Activated CD4-positive, alpha-beta T cell treated with anti-CD3 and anti-CD28 coated beads, Interleukin-2, amount 10 ng/mL, durations not matched to agents 24 days and 14 days (primary cell): Measurements from ENCODE around the gene CTSE. TPM values are rescaled to one million over a fixed set of nuclear protein-coding genes. Genes with fewer than 3 reads are reported as not detected.
"Not testable (repeated sequence)": the region's sequence is repeated elsewhere in the genome, so short reads cannot be mapped to it uniquely, and the experiment has no call there.

ENCODE experiments used
- DNase-seq: peaks from one replicate; pipeline ENCODE4 v3.0.0; 2022
- H3K27ac Mint-ChIP-seq: one replicate; pipeline ENCODE4 v1.8.0; 2022; ENCODE audit warnings: mild to moderate bottlenecking, mixed read lengths
- H3K27me3 Mint-ChIP-seq: one replicate; pipeline ENCODE4 v1.8.0; 2022; ENCODE audit warnings: mixed read lengths
- H3K36me3 Mint-ChIP-seq: one replicate; pipeline ENCODE4 v1.8.0; 2022; ENCODE audit warnings: low read depth, mild to moderate bottlenecking, mixed read lengths
- H3K4me1 Mint-ChIP-seq: one replicate; pipeline ENCODE4 v1.8.0; 2021; ENCODE audit warnings: mixed read lengths
- H3K4me3 Mint-ChIP-seq: one replicate; pipeline ENCODE4 v1.8.0; 2022; ENCODE audit warnings: mild to moderate bottlenecking, moderate library complexity, mixed read lengths
- H3K9me3 Mint-ChIP-seq: one replicate; pipeline ENCODE4 v1.8.0; 2021; ENCODE audit warnings: mixed read lengths
- intact Hi-C: fragments of 100-400 bp; cut with micrococcal nuclease; formaldehyde crosslinking; loops from one replicate; pipeline ENCODE4 v1.15.1; 2023
- total RNA-seq: library from RNA; stranded (reverse); gene quantifications from 2 replicates; pipeline ENCODE4 v1.2.3, GENCODE V29; 2022

Gene CTSE
- total RNA-seq, 1 donor from 2014 or later: not detected

- intact Hi-C loops: loop anchor here (5.0 kb wide), 1 partner anchor 474 kb away; no protein-coding TSS in a partner anchor
- H3K36me3 Mint-ChIP-seq: no peaks in the 10 kb centered on the region
- peaks cover 13% of the 10 kb centered on the region for H3K27me3 Mint-ChIP-seq
- peak within 1 kb of the TSS; percentile 1 for H3K27ac Mint-ChIP-seq
- peaks cover 25% of the 10 kb centered on the region for H3K4me1 Mint-ChIP-seq
- no peak for DNase-seq
- H3K9me3 Mint-ChIP-seq: no peaks in the 10 kb centered on the region
- H3K4me3 Mint-ChIP-seq: no peak within 1 kb of the TSS
Observed at GRCh38 chr1:206002871-206003801, 20.6 kb downstream of the CTSE start, which contains the start of gene RAB7B. TSS of gene RAB7B (minus strand) at chr1:206003395. CDS start at chr1:205994135, 9,260 bp downstream.

- H3K36me3 Mint-ChIP-seq: no peaks in the 10 kb centered on the region
- intact Hi-C loops: loop anchor here (5.0 kb wide), 1 partner anchor 475 kb away; no protein-coding TSS in a partner anchor
- no peak overlapping the region for H3K27ac Mint-ChIP-seq
- DNase-seq: no peak
- H3K27me3 Mint-ChIP-seq: peaks cover 13% of the 10 kb centered on the region
- H3K9me3 Mint-ChIP-seq: no peaks in the 10 kb centered on the region
- H3K4me1 Mint-ChIP-seq: peaks cover 25% of the 10 kb centered on the region
- H3K4me3 Mint-ChIP-seq: no peak overlapping the region
Observed at GRCh38 chr1:206002160-206002559, 21.5 kb downstream of the CTSE start.

DNA sequence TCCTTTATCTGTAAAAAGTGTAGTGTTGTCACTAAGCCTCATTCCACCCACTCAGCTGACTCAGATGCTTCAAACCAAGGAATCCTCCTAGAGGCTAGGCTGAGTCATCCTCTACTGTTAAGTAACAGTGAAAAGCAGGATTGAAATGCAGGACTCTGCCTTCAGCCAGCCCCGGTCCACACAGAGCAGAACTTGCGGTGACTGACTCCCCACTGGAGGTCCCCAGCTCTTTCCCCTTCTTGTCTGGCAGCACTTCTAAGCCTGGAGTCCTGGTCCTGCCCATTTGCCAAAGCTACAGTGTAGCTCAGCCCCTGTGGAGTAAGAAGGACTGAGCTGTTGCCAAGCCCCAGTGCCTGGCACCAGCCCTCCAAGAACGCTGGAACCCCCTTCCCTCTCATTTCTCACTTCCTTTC, 22.2 kb downstream of the CTSE start:
- Mint-ChIP-seq H3K27ac (no peak overlapping the region), H3K36me3 (no peaks in the 10 kb centered on the region)

GRCh38 chr1:206000641-206001339, 22.9 kb downstream of the CTSE start:
- peak overlapping the region; percentile 69 for H3K27ac Mint-ChIP-seq
- intact Hi-C loops: loop anchor here (1.0 to 5.0 kb wide), 2 partner anchors 50 to 477 kb away; no protein-coding TSS in a partner anchor
- H3K27me3 Mint-ChIP-seq: peaks cover 10% of the 10 kb centered on the region

More for the DNA sequence above, 22.2 kb downstream of the CTSE start:
- Mint-ChIP-seq H3K27me3 (peaks cover 13% of the 10 kb centered on the region), H3K4me3 (no peak overlapping the region), H3K4me1 (peaks cover 25% of the 10 kb centered on the region), H3K9me3 (no peaks in the 10 kb centered on the region)
- intact Hi-C loops: loop anchor here (1.0 to 5.0 kb wide), 2 partner anchors 49 to 476 kb away; no protein-coding TSS in a partner anchor
- DNase-seq: no peak

GRCh38 chr1:205998457-205999241, 25.0 kb downstream of the CTSE start:
- Mint-ChIP-seq H3K4me1 (peaks cover 14% of the 10 kb centered on the region), H3K36me3 (no peaks in the 10 kb centered on the region), H3K9me3 (no peaks in the 10 kb centered on the region)

More at GRCh38 chr1:206000641-206001339, 22.9 kb downstream of the CTSE start:
- no peaks in the 10 kb centered on the region for H3K9me3 Mint-ChIP-seq
- no peak for DNase-seq
- H3K4me1 Mint-ChIP-seq: peaks cover 25% of the 10 kb centered on the region
- H3K36me3 Mint-ChIP-seq: no peaks in the 10 kb centered on the region
- no peak overlapping the region for H3K4me3 Mint-ChIP-seq

GRCh38 chr1:205996641-205997040, 27.1 kb downstream of the CTSE start:
- H3K9me3 Mint-ChIP-seq, intact Hi-C loops, H3K4me1 Mint-ChIP-seq, H3K36me3 Mint-ChIP-seq, H3K4me3 Mint-ChIP-seq, H3K27ac Mint-ChIP-seq, DNase-seq: not testable (repeated sequence)
- H3K27me3 Mint-ChIP-seq: peaks cover 11% of the 10 kb centered on the region

More at GRCh38 chr1:205998457-205999241, 25.0 kb downstream of the CTSE start:
- Mint-ChIP-seq H3K4me3 (no peak overlapping the region), H3K27me3 (peaks cover 10% of the 10 kb centered on the region), H3K27ac (no peak overlapping the region)
- intact Hi-C loops: no loop called here
- no peak for DNase-seq

GRCh38 chr1:205994346-205994745, 29.3 kb downstream of the CTSE start:
- Mint-ChIP-seq H3K27ac (no peak overlapping the region), H3K4me1 (no peaks in the 10 kb centered on the region), H3K27me3 (peaks cover 25% of the 10 kb centered on the region), H3K4me3 (no peak overlapping the region), H3K9me3 (no peaks in the 10 kb centered on the region), H3K36me3 (no peaks in the 10 kb centered on the region)
- intact Hi-C loops: no loop called here
- no peak for DNase-seq

- H3K27ac Mint-ChIP-seq: no peak overlapping the region
- H3K9me3 Mint-ChIP-seq: no peaks in the 10 kb centered on the region
- H3K4me1 Mint-ChIP-seq: no peaks in the 10 kb centered on the region
- H3K4me3 Mint-ChIP-seq: no peak overlapping the region
- H3K36me3 Mint-ChIP-seq: no peaks in the 10 kb centered on the region
- intact Hi-C loops: no loop called here
- peaks cover 25% of the 10 kb centered on the region for H3K27me3 Mint-ChIP-seq
- DNase-seq: no peak
Observed at GRCh38 chr1:205993068-205993467, 30.6 kb downstream of the CTSE start.

GRCh38 chr1:205992218-205992882, 31.3 kb downstream of the CTSE start:
- H3K4me1 Mint-ChIP-seq: no peaks in the 10 kb centered on the region
- H3K4me3 Mint-ChIP-seq: no peak overlapping the region
- no peaks in the 10 kb centered on the region for H3K9me3 Mint-ChIP-seq
- no peak for DNase-seq
- intact Hi-C loops: no loop called here
- no peak overlapping the region for H3K27ac Mint-ChIP-seq
- peaks cover 24% of the 10 kb centered on the region for H3K27me3 Mint-ChIP-seq
- no peaks in the 10 kb centered on the region for H3K36me3 Mint-ChIP-seq

DNA sequence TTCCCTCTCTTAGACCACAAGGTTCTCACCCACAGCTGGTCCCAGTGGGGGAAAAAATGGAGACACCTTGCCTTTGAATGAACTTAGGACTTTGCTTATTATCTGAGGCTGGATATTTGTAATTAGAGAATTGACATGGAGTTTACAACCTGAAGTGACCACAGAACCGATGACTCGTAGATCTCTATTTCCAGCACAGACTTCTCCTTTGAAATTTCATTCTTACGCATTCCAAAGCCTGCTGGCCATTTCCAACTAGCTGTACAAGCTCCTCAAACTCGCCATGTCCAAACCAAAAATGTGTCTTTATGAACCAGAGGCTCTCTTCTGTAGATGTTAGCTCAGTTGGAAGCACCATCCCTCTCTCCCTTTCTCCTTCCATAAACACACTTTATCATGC, 32.5 kb downstream of the CTSE start:
- no peak for DNase-seq
- H3K27me3 Mint-ChIP-seq: peaks cover 17% of the 10 kb centered on the region
- H3K4me1 Mint-ChIP-seq: no peaks in the 10 kb centered on the region
- no peaks in the 10 kb centered on the region for H3K9me3 Mint-ChIP-seq
- H3K4me3 Mint-ChIP-seq: no peak overlapping the region
- H3K36me3 Mint-ChIP-seq: no peaks in the 10 kb centered on the region
- no peak overlapping the region for H3K27ac Mint-ChIP-seq
- intact Hi-C loops: no loop called here

DNA sequence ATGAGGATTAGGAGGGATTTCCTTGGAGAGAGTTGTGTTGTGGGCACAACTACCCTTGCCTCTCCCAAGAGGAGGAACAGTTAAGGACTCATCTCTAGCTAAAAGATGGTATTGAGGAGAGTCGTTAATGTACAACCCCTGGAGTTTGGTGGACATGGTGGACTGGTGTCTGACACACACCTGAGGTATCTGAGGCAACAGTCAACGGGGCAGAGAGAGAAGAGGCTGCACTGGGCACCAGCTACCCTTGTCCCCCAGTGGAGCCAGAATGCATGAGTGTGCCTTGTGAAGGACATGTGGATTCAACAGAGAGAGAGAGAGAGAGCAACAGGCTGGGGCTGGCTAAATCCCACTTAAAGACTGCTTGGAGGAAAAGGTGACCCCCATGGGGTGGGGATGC, 33.5 kb downstream of the CTSE start:
- H3K27me3 Mint-ChIP-seq: peaks cover 17% of the 10 kb centered on the region
- no peak overlapping the region for H3K27ac Mint-ChIP-seq
- no peak overlapping the region for H3K4me3 Mint-ChIP-seq
- no peaks in the 10 kb centered on the region for H3K36me3 Mint-ChIP-seq
- no peaks in the 10 kb centered on the region for H3K9me3 Mint-ChIP-seq
- H3K4me1 Mint-ChIP-seq: no peaks in the 10 kb centered on the region
- intact Hi-C loops: no loop called here
- DNase-seq: no peak

GRCh38 chr1:205989786-205990185, 33.9 kb downstream of the CTSE start:
- H3K4me1 Mint-ChIP-seq: no peaks in the 10 kb centered on the region
- no peak overlapping the region for H3K4me3 Mint-ChIP-seq
- no peaks in the 10 kb centered on the region for H3K36me3 Mint-ChIP-seq
- DNase-seq: no peak
- no peak overlapping the region for H3K27ac Mint-ChIP-seq
- peaks cover 17% of the 10 kb centered on the region for H3K27me3 Mint-ChIP-seq
- H3K9me3 Mint-ChIP-seq: no peaks in the 10 kb centered on the region
- intact Hi-C loops: no loop called here

GRCh38 chr1:205988585-205988995, 35.1 kb downstream of the CTSE start:
- H3K27me3 Mint-ChIP-seq: peaks cover 17% of the 10 kb centered on the region
- intact Hi-C loops: no loop called here
- no peaks in the 10 kb centered on the region for H3K9me3 Mint-ChIP-seq
- DNase-seq: no peak
- no peak overlapping the region for H3K4me3 Mint-ChIP-seq
- no peak overlapping the region for H3K27ac Mint-ChIP-seq
- H3K4me1 Mint-ChIP-seq: no peaks in the 10 kb centered on the region
- H3K36me3 Mint-ChIP-seq: no peaks in the 10 kb centered on the region
